GM12801 (cell line): Measurements from ENCODE around the gene TSPAN3.

Source experiments
- CTCF ChIP-seq: IDR thresholded peaks from one replicate; pipeline ENCODE4 v1.5.1; 2011; ENCODE audit warnings: control low read depth; ENCODE audit not compliant: insufficient read length; ENCODE audit errors: extremely low read depth

The TSPAN3 gene

GRCh38 chr15:77070180-77070494 is 772 bp downstream of the TSPAN3 start:
- no peak for TF ChIP-seq CTCF

GRCh38 chr15:77069521-77070121 is 1.3 kb downstream of the TSPAN3 start:
- no peak for TF ChIP-seq CTCF

GRCh38 chr15:77068633-77069032 is 2.3 kb downstream of the TSPAN3 start:
- TF ChIP-seq CTCF: no peak

- no peak for TF ChIP-seq CTCF
Measured at GRCh38 chr15:77067691-77068367, 3.1 kb downstream of the TSPAN3 start.

GRCh38 chr15:77066971-77067690 is 3.8 kb downstream of the TSPAN3 start:
- TF ChIP-seq CTCF: no peak

GRCh38 chr15:77064539-77065308 is 6.2 kb downstream of the TSPAN3 start:
- no peak for TF ChIP-seq CTCF

GRCh38 chr15:77064063-77064462 is 6.8 kb downstream of the TSPAN3 start:
- no peak for TF ChIP-seq CTCF
